Adrenal gland (tissue), 5 donors: ENCODE measurements around the gene EPO.

Source experiments
- POLR2A ChIP-seq, 2 donors: fragments of 450-650 bp; IDR thresholded peaks; one replicate each; pipeline ENCODE4 v1.6.1; 2017; ENCODE audit warnings: antibody characterized with exemption in 2 of 2, mild to moderate bottlenecking in 2 of 2, moderate library complexity in 1 of 2
- TF ChIP-seq, protein P1 (sequence below), 6 experiments: fragments of 450-650 bp in 4 of 6; fragments of 200-600 bp in 2 of 6; sonication (generic) in 1 of 6; IDR thresholded peaks; 1 replicate in 5 of 6; 2 replicates in 1 of 6; pipeline versions ENCODE4 v1.5.1 to v1.8.0; 2016 to 2021; ENCODE audit warnings: antibody characterized with exemption in 6 of 6, mild to moderate bottlenecking in 2 of 6, moderate library complexity in 1 of 6
- donor health status: DM: no; HTN: no; CAD: no.

DNA sequence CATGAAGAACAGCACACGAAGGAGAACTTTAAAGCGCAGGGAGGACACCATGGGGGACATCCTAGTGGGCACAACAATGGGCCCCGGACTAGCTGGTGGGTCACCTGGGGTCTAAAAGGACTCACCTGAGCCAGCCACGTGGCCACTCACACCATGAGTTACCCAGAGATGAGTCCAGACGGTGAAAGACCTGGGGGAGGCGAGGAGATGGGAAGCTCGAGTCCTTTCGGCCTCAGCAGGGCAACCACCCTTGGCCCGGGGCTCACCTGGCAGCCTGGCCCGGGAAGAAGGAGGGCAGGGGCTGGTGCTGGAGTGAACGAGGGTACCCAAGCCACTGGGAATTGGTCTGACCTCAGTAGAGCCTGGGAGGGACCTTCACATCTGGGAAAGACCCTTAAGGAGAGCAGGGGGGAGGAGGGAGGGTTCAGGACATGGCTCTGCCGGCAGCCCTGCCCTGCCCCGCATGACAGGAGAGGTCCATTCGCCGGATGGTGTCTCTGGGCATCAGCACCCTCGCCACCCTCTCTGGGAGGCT lies 31.9 kb upstream of the EPO start:
- TF ChIP-seq POLR2A (IDR thresholded peaks at IDR 0.05), result no peak
- TF ChIP-seq, protein P1, sequence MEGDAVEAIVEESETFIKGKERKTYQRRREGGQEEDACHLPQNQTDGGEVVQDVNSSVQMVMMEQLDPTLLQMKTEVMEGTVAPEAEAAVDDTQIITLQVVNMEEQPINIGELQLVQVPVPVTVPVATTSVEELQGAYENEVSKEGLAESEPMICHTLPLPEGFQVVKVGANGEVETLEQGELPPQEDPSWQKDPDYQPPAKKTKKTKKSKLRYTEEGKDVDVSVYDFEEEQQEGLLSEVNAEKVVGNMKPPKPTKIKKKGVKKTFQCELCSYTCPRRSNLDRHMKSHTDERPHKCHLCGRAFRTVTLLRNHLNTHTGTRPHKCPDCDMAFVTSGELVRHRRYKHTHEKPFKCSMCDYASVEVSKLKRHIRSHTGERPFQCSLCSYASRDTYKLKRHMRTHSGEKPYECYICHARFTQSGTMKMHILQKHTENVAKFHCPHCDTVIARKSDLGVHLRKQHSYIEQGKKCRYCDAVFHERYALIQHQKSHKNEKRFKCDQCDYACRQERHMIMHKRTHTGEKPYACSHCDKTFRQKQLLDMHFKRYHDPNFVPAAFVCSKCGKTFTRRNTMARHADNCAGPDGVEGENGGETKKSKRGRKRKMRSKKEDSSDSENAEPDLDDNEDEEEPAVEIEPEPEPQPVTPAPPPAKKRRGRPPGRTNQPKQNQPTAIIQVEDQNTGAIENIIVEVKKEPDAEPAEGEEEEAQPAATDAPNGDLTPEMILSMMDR (IDR thresholded peaks at IDR 0.05), result no peak
